ENCODE results near the gene BSG.
"Not testable (repeated sequence)": the region's sequence is repeated elsewhere in the genome, so short reads cannot be mapped to it uniquely, and the experiment has no call there.

Gene BSG

GRCh38 chr19:622666-623065 lies 50.3 kb downstream of the BSG start:
- DNase-seq, result no peak

- DNase-seq, result no peak
These were observed 51.0 kb downstream of the BSG start for GRCh38 chr19:623175-623916.

GRCh38 chr19:623974-624373 lies 51.6 kb downstream of the BSG start:
- no peak for DNase-seq

- no peak for DNase-seq
These were observed 52.2 kb downstream of the BSG start for GRCh38 chr19:624433-625109.

DNA sequence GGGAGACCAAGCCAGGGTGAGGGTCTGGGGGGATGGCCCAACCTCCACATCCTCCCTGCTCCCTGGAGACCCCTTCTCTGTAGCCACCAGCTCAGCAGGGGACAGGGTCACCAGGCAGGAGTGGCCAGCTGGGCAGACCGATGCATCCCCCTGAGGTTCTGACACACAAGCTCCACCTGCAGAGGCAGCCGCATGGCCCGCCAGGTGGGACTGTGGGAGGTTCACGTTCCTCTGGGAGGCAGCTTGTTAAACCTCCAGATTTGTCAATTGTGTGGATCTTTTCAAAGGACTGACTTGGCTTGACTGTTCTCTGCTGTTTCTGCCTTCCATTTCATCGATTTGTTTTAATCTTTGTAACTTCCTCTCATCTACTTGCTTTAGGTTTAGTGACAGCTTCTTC lies 52.9 kb downstream of the BSG start:
- DNase-seq, result no peak

DNA sequence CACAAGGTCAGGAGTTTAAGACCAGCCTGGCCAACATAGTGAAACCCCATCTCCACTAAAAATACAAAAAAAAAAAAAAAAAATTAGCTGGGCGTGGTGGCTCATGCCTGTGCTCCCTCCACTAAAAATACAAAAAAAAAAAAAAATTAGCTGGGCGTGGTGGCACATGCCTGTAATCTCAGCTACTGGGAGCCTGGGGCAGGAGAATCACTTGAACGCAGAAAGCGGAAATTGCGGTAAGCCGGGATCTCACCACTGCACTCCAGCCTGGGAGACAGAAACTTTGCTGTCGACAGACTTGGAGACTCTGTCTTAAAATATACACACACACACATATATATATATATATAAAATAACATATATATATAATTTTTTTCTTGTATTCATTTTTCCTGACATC lies 54.2 kb downstream of the BSG start:
- not testable (repeated sequence) for DNase-seq

GRCh38 chr19:628168-628567 lies 55.8 kb downstream of the BSG start:
- DNase-seq, result no peak

GRCh38 chr19:629515-629914 lies 57.1 kb downstream of the BSG start:
- not testable (repeated sequence) for DNase-seq

GRCh38 chr19:629961-630714 lies 57.7 kb downstream of the BSG start:
- DNase-seq, result no peak

DNA sequence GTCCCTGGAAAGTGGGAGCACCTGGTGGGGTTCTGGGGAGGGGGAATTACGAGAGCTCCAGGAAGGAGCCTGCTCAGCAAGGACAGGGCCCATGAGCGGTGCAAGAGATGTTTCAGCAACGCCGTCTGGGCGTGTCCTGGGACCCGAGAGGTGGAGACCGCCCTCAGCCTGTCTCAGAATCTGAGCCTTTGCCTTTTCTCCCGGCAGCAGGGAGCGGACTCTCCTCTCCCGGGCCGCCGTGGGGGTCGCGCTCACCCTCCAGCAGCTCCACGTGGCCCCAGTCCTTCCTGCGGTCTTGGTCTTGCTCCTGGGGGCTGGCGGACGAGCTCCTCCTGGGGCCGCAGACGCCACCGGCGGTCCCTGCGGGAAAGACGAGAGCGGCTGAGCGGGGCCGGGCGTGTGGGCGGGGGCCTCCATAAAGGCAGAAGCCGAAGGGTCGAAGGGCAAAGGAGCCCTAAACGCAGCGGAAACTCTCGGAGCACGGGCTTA lies 60.2 kb downstream of the BSG start:
- DNase-seq, result peak; percentile 74
